Measurements from ENCODE around the gene TBC1D2.

DNA sequence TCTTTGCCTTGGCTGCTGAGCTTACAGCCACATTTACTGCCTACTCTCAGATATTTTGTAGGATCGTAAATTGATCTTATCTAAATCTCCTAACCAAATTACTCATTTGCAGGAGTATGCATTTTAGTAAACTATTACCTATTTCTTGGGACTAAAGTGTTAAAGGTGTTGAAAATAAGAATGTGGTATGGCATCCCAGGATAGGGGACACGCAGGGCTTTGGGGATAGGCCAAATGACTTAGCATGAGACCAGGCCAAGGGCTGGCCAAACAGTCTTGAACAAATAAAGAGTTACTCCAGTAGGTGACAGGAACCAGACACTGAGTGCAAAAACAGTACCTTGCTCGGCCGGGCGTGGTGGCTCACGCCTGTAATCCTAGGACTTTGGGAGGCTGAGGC is 25.1 kb downstream of the TBC1D2 start:
- TF ChIP-seq RAD21 (IDR thresholded peaks at IDR 0.05) (no peak), TAF1 (conservative IDR thresholded peaks at IDR 0.05) (no peak), SP1 (IDR thresholded peaks at IDR 0.05) (peak; percentile 19)
- TF ChIP-seq, protein P1, sequence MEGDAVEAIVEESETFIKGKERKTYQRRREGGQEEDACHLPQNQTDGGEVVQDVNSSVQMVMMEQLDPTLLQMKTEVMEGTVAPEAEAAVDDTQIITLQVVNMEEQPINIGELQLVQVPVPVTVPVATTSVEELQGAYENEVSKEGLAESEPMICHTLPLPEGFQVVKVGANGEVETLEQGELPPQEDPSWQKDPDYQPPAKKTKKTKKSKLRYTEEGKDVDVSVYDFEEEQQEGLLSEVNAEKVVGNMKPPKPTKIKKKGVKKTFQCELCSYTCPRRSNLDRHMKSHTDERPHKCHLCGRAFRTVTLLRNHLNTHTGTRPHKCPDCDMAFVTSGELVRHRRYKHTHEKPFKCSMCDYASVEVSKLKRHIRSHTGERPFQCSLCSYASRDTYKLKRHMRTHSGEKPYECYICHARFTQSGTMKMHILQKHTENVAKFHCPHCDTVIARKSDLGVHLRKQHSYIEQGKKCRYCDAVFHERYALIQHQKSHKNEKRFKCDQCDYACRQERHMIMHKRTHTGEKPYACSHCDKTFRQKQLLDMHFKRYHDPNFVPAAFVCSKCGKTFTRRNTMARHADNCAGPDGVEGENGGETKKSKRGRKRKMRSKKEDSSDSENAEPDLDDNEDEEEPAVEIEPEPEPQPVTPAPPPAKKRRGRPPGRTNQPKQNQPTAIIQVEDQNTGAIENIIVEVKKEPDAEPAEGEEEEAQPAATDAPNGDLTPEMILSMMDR (IDR thresholded peaks at IDR 0.05; ENCODE audit: low read depth, low read length, missing input control), result no peak
- TF ChIP-seq, protein P2, sequence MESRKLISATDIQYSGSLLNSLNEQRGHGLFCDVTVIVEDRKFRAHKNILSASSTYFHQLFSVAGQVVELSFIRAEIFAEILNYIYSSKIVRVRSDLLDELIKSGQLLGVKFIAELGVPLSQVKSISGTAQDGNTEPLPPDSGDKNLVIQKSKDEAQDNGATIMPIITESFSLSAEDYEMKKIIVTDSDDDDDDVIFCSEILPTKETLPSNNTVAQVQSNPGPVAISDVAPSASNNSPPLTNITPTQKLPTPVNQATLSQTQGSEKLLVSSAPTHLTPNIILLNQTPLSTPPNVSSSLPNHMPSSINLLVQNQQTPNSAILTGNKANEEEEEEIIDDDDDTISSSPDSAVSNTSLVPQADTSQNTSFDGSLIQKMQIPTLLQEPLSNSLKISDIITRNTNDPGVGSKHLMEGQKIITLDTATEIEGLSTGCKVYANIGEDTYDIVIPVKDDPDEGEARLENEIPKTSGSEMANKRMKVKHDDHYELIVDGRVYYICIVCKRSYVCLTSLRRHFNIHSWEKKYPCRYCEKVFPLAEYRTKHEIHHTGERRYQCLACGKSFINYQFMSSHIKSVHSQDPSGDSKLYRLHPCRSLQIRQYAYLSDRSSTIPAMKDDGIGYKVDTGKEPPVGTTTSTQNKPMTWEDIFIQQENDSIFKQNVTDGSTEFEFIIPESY (IDR thresholded peaks at IDR 0.05), result no peak
- TF ChIP-seq, protein P3, sequence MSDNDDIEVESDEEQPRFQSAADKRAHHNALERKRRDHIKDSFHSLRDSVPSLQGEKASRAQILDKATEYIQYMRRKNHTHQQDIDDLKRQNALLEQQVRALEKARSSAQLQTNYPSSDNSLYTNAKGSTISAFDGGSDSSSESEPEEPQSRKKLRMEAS (IDR thresholded peaks at IDR 0.05), result peak; percentile 13

All from liver (tissue), 3 donors.